T-helper 2 cell (primary cell): ENCODE data around the gene ALDOA.
"Not testable (repeated sequence)": the region's sequence is repeated elsewhere in the genome, so short reads cannot be mapped to it uniquely, and the experiment has no call there.

Experiments used
- DNase-seq, 5 experiments: peaks; one replicate each; pipeline versions ENCODE4 v3.0.0 to v3.0.0-alpha.2; 2012 to 2022

Gene ALDOA

GRCh38 chr16:30091474-30092372 is 26.2 kb downstream of the ALDOA start, which contains the start of gene TBX6:
Gene TBX6, minus strand, starts transcription at chr16:30091924. Its CDS starts 731 bp downstream, at chr16:30091193.
- DNase-seq = peak; percentile 87 to 95 (median 90)

- DNase-seq = peak; percentile 34 to 85 (median 57)
Observed at GRCh38 chr16:30092373-30093010, 26.9 kb downstream of the ALDOA start.

- DNase-seq = no peak
Observed at GRCh38 chr16:30094541-30095165, 29.1 kb downstream of the ALDOA start.

- DNase-seq = no peak
Observed at GRCh38 chr16:30095166-30096078, 29.9 kb downstream of the ALDOA start.

GRCh38 chr16:30096105-30096861 is 30.7 kb downstream of the ALDOA start, which contains the start of gene YPEL3:
Gene YPEL3, minus strand, starts transcription at chr16:30096213. Its CDS starts 731 bp downstream, at chr16:30095482.
- DNase-seq = peak; percentile 74 to 95 (median 85)

GRCh38 chr16:30096862-30097563 is 31.5 kb downstream of the ALDOA start:
- DNase-seq = peak in 2 of 5 experiments; percentile 9 to 51

- DNase-seq = no peak
Observed at GRCh38 chr16:30104090-30104489, 38.5 kb downstream of the ALDOA start.

GRCh38 chr16:30104492-30104891 is 38.9 kb downstream of the ALDOA start:
- DNase-seq = no peak

- DNase-seq = no peak
Observed at GRCh38 chr16:30108059-30108850, 42.7 kb downstream of the ALDOA start.

- DNase-seq = no peak
Observed at GRCh38 chr16:30110661-30111060, 45.1 kb downstream of the ALDOA start.

GRCh38 chr16:30112197-30113030 is 46.9 kb downstream of the ALDOA start:
- peak in 4 of 5 experiments; percentile 35 to 77 (median 50) for DNase-seq

GRCh38 chr16:30113031-30113710 is 47.6 kb downstream of the ALDOA start, which contains the start of gene GDPD3:
Gene GDPD3, minus strand, starts transcription at chr16:30113537. Its CDS starts 59 bp downstream, at chr16:30113478.
- no peak for DNase-seq

GRCh38 chr16:30113711-30114333 is 48.3 kb downstream of the ALDOA start:
- no peak for DNase-seq

- no peak for DNase-seq
Observed at GRCh38 chr16:30114411-30114810, 48.9 kb downstream of the ALDOA start.

- not testable (repeated sequence) for DNase-seq
Observed at GRCh38 chr16:30114833-30115232, 49.3 kb downstream of the ALDOA start.

- DNase-seq = peak in 2 of 5 experiments; percentile 43 to 45
Observed at GRCh38 chr16:30115238-30115637, 49.7 kb downstream of the ALDOA start.
